Caco-2 (cell line): ENCODE data around the gene C10orf143. TPM values are rescaled to one million over a fixed set of nuclear protein-coding genes. Genes with fewer than 3 reads are reported as not detected.

Experiments used
- BruUV-seq: library from RNA; stranded (reverse); fragments of 400-500 nt; replicated peaks from 2 replicates; lab custom pipeline; 2021; lab: Mats Ljungman, UMichigan
- CTCF ChIA-PET: fragments of 300-600 bp; sonication (Branson Sonifier 250); formaldehyde crosslinking; loops from one replicate; lab custom pipeline; 2022; ENCODE audit warnings: antibody characterized with exemption; lab: Charles Lee
- POLR2A ChIA-PET: fragments of 300-600 bp; sonication (Branson Sonifier 250); formaldehyde crosslinking; loops from one replicate; lab custom pipeline; 2022; ENCODE audit warnings: antibody characterized with exemption; lab: Charles Lee
- DNase-seq, 2 experiments: peaks; one replicate each; pipeline versions ENCODE4 v3.0.0 to v3.0.0-alpha.2; 2020 to 2022
- H3K27me3 ChIP-seq: replicated peaks from 2 replicates; pipeline ENCODE4 v1.6.0; 2011; ENCODE audit warnings: low read length; ENCODE audit not compliant: control insufficient read depth, insufficient read depth
- H3K36me3 ChIP-seq: 2 replicates; pipeline ENCODE4 v1.5.1; 2011; ENCODE audit warnings: low read length; ENCODE audit not compliant: control insufficient read depth, insufficient read depth
- H3K4me1 ChIP-seq: fragments of 250-450 bp; sonication (Bioruptor Pico); 2 replicates; pipeline ENCODE4 v1.5.1; 2020; ENCODE audit warnings: mild to moderate bottlenecking
- H3K4me3 ChIP-seq: 2 replicates; pipeline ENCODE4 v1.5.1; 2011; ENCODE audit warnings: low read depth, mild to moderate bottlenecking, control low read depth, low read length
- H3K9me3 ChIP-seq: fragments of 250-450 bp; sonication (Bioruptor Pico); 2 replicates; pipeline ENCODE4 v1.5.1; 2020; ENCODE audit warnings: mild to moderate bottlenecking, moderate library complexity
- H3K27ac Mint-ChIP-seq: one replicate; pipeline ENCODE4 v1.8.0; 2022; ENCODE audit warnings: mixed read lengths; ENCODE audit not compliant: unreplicated experiment
- H3K27me3 Mint-ChIP-seq: one replicate; pipeline ENCODE4 v1.8.0; 2022; ENCODE audit warnings: mixed read lengths; ENCODE audit not compliant: insufficient read depth, unreplicated experiment
- H3K36me3 Mint-ChIP-seq: one replicate; pipeline ENCODE4 v1.8.0; 2022; ENCODE audit warnings: mild to moderate bottlenecking, mixed read lengths; ENCODE audit not compliant: insufficient read depth, unreplicated experiment
- H3K4me1 Mint-ChIP-seq: one replicate; pipeline ENCODE4 v1.8.0; 2022; ENCODE audit warnings: low read depth, mixed read lengths; ENCODE audit not compliant: unreplicated experiment
- H3K4me3 Mint-ChIP-seq: one replicate; pipeline ENCODE4 v1.8.0; 2022; ENCODE audit warnings: mild to moderate bottlenecking, moderate library complexity, mixed read lengths; ENCODE audit not compliant: unreplicated experiment
- H3K9me3 Mint-ChIP-seq: one replicate; pipeline ENCODE4 v1.8.0; 2022; ENCODE audit warnings: mixed read lengths; ENCODE audit not compliant: unreplicated experiment
- CTCF ChIP-seq, 2 experiments: fragments of 200-600 bp in 1 of 2; IDR thresholded peaks; 1 replicate in 1 of 2; 2 replicates in 1 of 2; pipeline versions ENCODE4 v1.5.1 to v1.8.0; 2011 to 2022; ENCODE audit warnings: antibody characterized with exemption in 1 of 2, control low read depth in 1 of 2, inconsistent platforms in 1 of 2, low read depth in 1 of 2, low read length in 1 of 2, mild to moderate bottlenecking in 1 of 2, moderate library complexity in 1 of 2; ENCODE audit not compliant: insufficient read depth in 1 of 2, severe bottlenecking in 1 of 2, unreplicated experiment in 1 of 2
- intact Hi-C: fragments of 100-400 bp; cut with micrococcal nuclease; formaldehyde crosslinking; loops from one replicate; pipeline ENCODE4 v1.10.0; 2022; ENCODE audit not compliant: unreplicated experiment
- total RNA-seq: library from RNA; stranded (reverse); gene quantifications from 2 replicates; pipeline ENCODE4 v1.2.3, GENCODE V29; 2022

Gene C10orf143
- total RNA-seq, 1 experiment from 2014 or later: 0.54 TPM

- Histone ChIP-seq H3K36me3 (no peaks in the 10 kb centered on the region), H3K9me3 (no peaks in the 10 kb centered on the region), H3K27me3 (no peaks in the 10 kb centered on the region; the same call in 1 of the 2 replicates), H3K4me1 (no peaks in the 10 kb centered on the region), H3K4me3 (no peak overlapping the region)
- no peaks in the 10 kb centered on the region for H3K36me3 Mint-ChIP-seq
- no peaks in the 10 kb centered on the region for H3K9me3 Mint-ChIP-seq
- ChIA-PET CTCF (no interaction called here), POLR2A (no interaction called here)
- no peak overlapping the region for H3K27ac Mint-ChIP-seq
- peaks cover 16% of the 10 kb centered on the region for H3K27me3 Mint-ChIP-seq
- no peak for DNase-seq
- H3K4me1 Mint-ChIP-seq: no peaks in the 10 kb centered on the region
- no peak overlapping the region for H3K4me3 Mint-ChIP-seq
- no peak for TF ChIP-seq CTCF (IDR thresholded peaks at IDR 0.05; ENCODE audit: insufficient read depth in 1 of 2, low read depth in 1 of 2, low read length in 1 of 2, severe bottlenecking in 1 of 2, unreplicated experiment in 1 of 2)
- BruUV-seq: no TSS peak
- intact Hi-C loops: no loop called here
Observed at GRCh38 chr10:130052193-130052592, 58.4 kb downstream of the C10orf143 start.

GRCh38 chr10:130050721-130051120 is 59.9 kb downstream of the C10orf143 start:
- H3K36me3 Mint-ChIP-seq: no peaks in the 10 kb centered on the region
- no peaks in the 10 kb centered on the region for H3K9me3 Mint-ChIP-seq
- H3K36me3 ChIP-seq: no peaks in the 10 kb centered on the region
- H3K4me3 ChIP-seq: no peak overlapping the region
- CTCF ChIA-PET: no interaction called here
- TF ChIP-seq CTCF (IDR thresholded peaks at IDR 0.05; ENCODE audit: insufficient read depth in 1 of 2, low read depth in 1 of 2, low read length in 1 of 2, severe bottlenecking in 1 of 2, unreplicated experiment in 1 of 2): no peak
- DNase-seq: no peak
- H3K27me3 ChIP-seq: no peaks in the 10 kb centered on the region; the same call in 1 of the 2 replicates
- H3K9me3 ChIP-seq: no peaks in the 10 kb centered on the region
- POLR2A ChIA-PET: no interaction called here
- BruUV-seq: no TSS peak
- no peaks in the 10 kb centered on the region for H3K4me1 Mint-ChIP-seq
- intact Hi-C loops: no loop called here
- H3K27me3 Mint-ChIP-seq: peaks cover 16% of the 10 kb centered on the region
- H3K27ac Mint-ChIP-seq: no peak overlapping the region
- H3K4me3 Mint-ChIP-seq: no peak overlapping the region
- H3K4me1 ChIP-seq: no peaks in the 10 kb centered on the region

GRCh38 chr10:130049987-130050386 is 60.6 kb downstream of the C10orf143 start:
- no peaks in the 10 kb centered on the region; the same call in 1 of the 2 replicates for H3K27me3 ChIP-seq
- H3K4me1 ChIP-seq: no peaks in the 10 kb centered on the region
- TF ChIP-seq CTCF (IDR thresholded peaks at IDR 0.05; ENCODE audit: insufficient read depth in 1 of 2, low read depth in 1 of 2, low read length in 1 of 2, severe bottlenecking in 1 of 2, unreplicated experiment in 1 of 2): no peak
- H3K9me3 ChIP-seq: no peaks in the 10 kb centered on the region
- no peaks in the 10 kb centered on the region for H3K36me3 Mint-ChIP-seq
- ChIA-PET CTCF (no interaction called here), POLR2A (no interaction called here)
- H3K27ac Mint-ChIP-seq: no peak overlapping the region
- no TSS peak for BruUV-seq
- no peaks in the 10 kb centered on the region for H3K4me1 Mint-ChIP-seq
- DNase-seq: no peak
- no peak overlapping the region for H3K4me3 ChIP-seq
- H3K4me3 Mint-ChIP-seq: no peak overlapping the region
- H3K9me3 Mint-ChIP-seq: no peaks in the 10 kb centered on the region
- no peaks in the 10 kb centered on the region for H3K36me3 ChIP-seq
- intact Hi-C loops: no loop called here
- H3K27me3 Mint-ChIP-seq: peaks cover 16% of the 10 kb centered on the region
